SU-DHL-6 (cell line): ENCODE data around the gene DCUN1D2.

ENCODE experiments used
- H2AFZ ChIP-seq: fragments of 200-600 bp; sonication (generic); 2 replicates; pipeline ENCODE4 v1.6.1; 2014; ENCODE audit warnings: low read depth, mild to moderate bottlenecking, moderate library complexity, mixed read lengths, antibody characterized with exemption, low read length; ENCODE audit not compliant: severe bottlenecking
- H3F3A ChIP-seq: fragments of 200-600 bp; shearing (Covaris generic); 2 replicates; pipeline ENCODE4 v1.6.0; 2016; ENCODE audit warnings: antibody characterized with exemption, mild to moderate bottlenecking; ENCODE audit not compliant: insufficient read depth
- H3K27ac ChIP-seq: fragments of 200-600 bp; sonication (generic); 2 replicates; pipeline ENCODE4 v1.5.1; 2016; ENCODE audit warnings: low read depth, mild to moderate bottlenecking, low read length, moderate library complexity, mixed read lengths
- H3K27me3 ChIP-seq: fragments of 200-600 bp; sonication (generic), shearing (Covaris generic); 2 replicates; pipeline ENCODE4 v1.6.0; 2014; ENCODE audit warnings: mild to moderate bottlenecking, low read length
- H3K36me3 ChIP-seq: fragments of 200-600 bp; sonication (generic); 2 replicates; pipeline ENCODE4 v1.6.1; 2014; ENCODE audit warnings: mild to moderate bottlenecking, low read length, mixed read lengths
- H3K4me2 ChIP-seq: fragments of 300-600, 200-600 bp; shearing (Covaris generic), sonication (generic); 2 replicates; pipeline ENCODE4 v1.6.0; 2014; ENCODE audit warnings: low read length, low read depth, mild to moderate bottlenecking; ENCODE audit not compliant: poor library complexity, severe bottlenecking
- H3K4me3 ChIP-seq: fragments of 200-600 bp; sonication (generic); 2 replicates; pipeline ENCODE4 v1.5.1; 2014; ENCODE audit warnings: antibody characterized with exemption, low read length, mild to moderate bottlenecking, mixed read lengths; ENCODE audit not compliant: insufficient read depth, poor library complexity, severe bottlenecking
- H3K79me2 ChIP-seq: fragments of 200-600 bp; sonication (generic); 2 replicates; pipeline ENCODE4 v1.6.1; 2014; ENCODE audit warnings: mild to moderate bottlenecking, low read length, moderate library complexity; ENCODE audit not compliant: insufficient read depth
- H3K9ac ChIP-seq: fragments of 200-600 bp; sonication (generic); 2 replicates; pipeline ENCODE4 v1.7.0; 2014; ENCODE audit warnings: mild to moderate bottlenecking, low read length
- H3K9me2 ChIP-seq: fragments of 200-600 bp; sonication (generic); replicated peaks from 2 replicates; pipeline ENCODE4 v1.6.1; 2014; ENCODE audit warnings: low read length; ENCODE audit not compliant: insufficient read depth
- H3K9me3 ChIP-seq: fragments of 200-600 bp; sonication (generic); 2 replicates; pipeline ENCODE4 v1.6.1; 2014; ENCODE audit warnings: low read length, mixed read lengths; ENCODE audit not compliant: insufficient read depth
- H4K20me1 ChIP-seq: fragments of 200-600 bp; sonication (generic); 2 replicates; pipeline ENCODE4 v1.6.1; 2014; ENCODE audit warnings: low read depth, mild to moderate bottlenecking, antibody characterized with exemption, low read length, moderate library complexity, mixed read lengths
- CTCF ChIP-seq: fragments of 200-600 bp; sonication (generic); IDR thresholded peaks from one replicate; pipeline ENCODE4 v1.5.1; 2017; ENCODE audit warnings: antibody characterized with exemption, mild to moderate bottlenecking, low read length, moderate library complexity; ENCODE audit not compliant: insufficient read depth, poor library complexity, severe bottlenecking
- EZH2phosphoT487 ChIP-seq: fragments of 200-600 bp; sonication (generic), shearing (Covaris generic); conservative IDR thresholded peaks from 2 replicates; pipeline ENCODE4 v1.6.1; 2018; ENCODE audit warnings: mild to moderate bottlenecking, antibody characterized with exemption, low read length, moderate library complexity, mixed read lengths

DCUN1D2 gene

GRCh38 chr13:113423520-113424163 is 66.9 kb downstream of the DCUN1D2 start:
- Histone ChIP-seq H3K9ac (no peak overlapping the region), H4K20me1 (no peaks in the 10 kb centered on the region), H2AFZ (no peak overlapping the region), H3K4me2 (no peak overlapping the region), H3K36me3 (no peaks in the 10 kb centered on the region), H3K9me3 (no peaks in the 10 kb centered on the region), H3K9me2 (no peaks in the 10 kb centered on the region), H3K27me3 (no peaks in the 10 kb centered on the region), H3K4me3 (no peak overlapping the region), H3K27ac (no peak overlapping the region), H3K79me2 (no peaks in the 10 kb centered on the region), H3F3A (no peaks in the 10 kb centered on the region)
- TF ChIP-seq CTCF (no peak), EZH2phosphoT487 (no peak)

- H3K27ac ChIP-seq = no peak overlapping the region
- no peak overlapping the region for H2AFZ ChIP-seq
- no peaks in the 10 kb centered on the region for H4K20me1 ChIP-seq
- H3K4me2 ChIP-seq = no peak overlapping the region
- TF ChIP-seq EZH2phosphoT487 = no peak
- no peak for TF ChIP-seq CTCF
- H3K36me3 ChIP-seq = no peaks in the 10 kb centered on the region
- H3K27me3 ChIP-seq = no peaks in the 10 kb centered on the region
- H3K79me2 ChIP-seq = no peaks in the 10 kb centered on the region
- no peak overlapping the region for H3K4me3 ChIP-seq
- H3K9me2 ChIP-seq = no peaks in the 10 kb centered on the region
- H3K9ac ChIP-seq = no peak overlapping the region
- no peaks in the 10 kb centered on the region for H3F3A ChIP-seq
- no peaks in the 10 kb centered on the region for H3K9me3 ChIP-seq
Measured at GRCh38 chr13:113422807-113423519, 67.5 kb downstream of the DCUN1D2 start.

GRCh38 chr13:113421673-113422270 is 68.7 kb downstream of the DCUN1D2 start:
- H3K27ac ChIP-seq = no peak overlapping the region
- H2AFZ ChIP-seq = no peak overlapping the region
- H3K4me3 ChIP-seq = no peak overlapping the region
- no peaks in the 10 kb centered on the region for H3K27me3 ChIP-seq
- H3K4me2 ChIP-seq = no peak overlapping the region
- no peaks in the 10 kb centered on the region for H3K79me2 ChIP-seq
- H3F3A ChIP-seq = no peaks in the 10 kb centered on the region
- H3K36me3 ChIP-seq = no peaks in the 10 kb centered on the region
- H3K9me3 ChIP-seq = no peaks in the 10 kb centered on the region
- no peaks in the 10 kb centered on the region for H4K20me1 ChIP-seq
- TF ChIP-seq CTCF (no peak), EZH2phosphoT487 (no peak)
- no peaks in the 10 kb centered on the region for H3K9me2 ChIP-seq
- H3K9ac ChIP-seq = no peak overlapping the region
